ENCODE data around the gene NPHS2.
A peak's percentile ranks its signal among the peaks of the same experiment; 100 is the strongest.

Gene NPHS2

DNA sequence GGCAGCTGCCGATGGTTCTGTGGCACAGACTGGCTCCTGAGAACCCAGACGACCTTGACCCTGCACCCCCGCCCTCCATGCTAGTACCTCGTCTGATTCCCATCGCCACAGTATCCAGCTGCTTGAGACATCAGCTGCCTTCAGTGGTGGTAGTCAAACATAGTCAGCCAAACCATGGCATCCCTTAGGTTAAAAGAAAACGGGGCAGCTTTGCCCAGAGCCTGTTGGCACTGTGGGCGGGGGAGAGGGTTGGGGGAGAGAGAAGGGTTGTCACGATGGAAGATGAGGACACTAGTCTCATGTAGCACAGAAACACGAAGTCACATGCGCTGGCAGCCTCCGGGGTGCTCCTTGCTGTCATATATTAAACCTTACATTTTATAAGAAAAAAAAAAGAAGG, 14.9 kb upstream of the NPHS2 start:
- no peak overlapping the region for H3K27ac ChIP-seq
- DNase-seq (ENCODE audit: low read depth, low spot score) = no peak
- no peak overlapping the region for H3K9ac ChIP-seq (ENCODE audit: insufficient read length)
- no peaks in the 10 kb centered on the region for H3K36me3 ChIP-seq (ENCODE audit: insufficient read depth, low read length)
- TF ChIP-seq FOXP2 (optimal IDR thresholded peaks at IDR 0.05; ENCODE audit: control extremely low read depth, extremely low read length, insufficient read depth) = no peak
- no peak for TF ChIP-seq POLR2AphosphoS5 (IDR thresholded peaks at IDR 0.05; ENCODE audit: borderline replicate concordance, low read depth, low read length)
- no peak for TF ChIP-seq EZH2 (IDR thresholded peaks at IDR 0.05)
- no peak overlapping the region for H3K4me3 ChIP-seq
- no peaks in the 10 kb centered on the region for H3K9me3 ChIP-seq (ENCODE audit: low read depth, low read length)

DNA sequence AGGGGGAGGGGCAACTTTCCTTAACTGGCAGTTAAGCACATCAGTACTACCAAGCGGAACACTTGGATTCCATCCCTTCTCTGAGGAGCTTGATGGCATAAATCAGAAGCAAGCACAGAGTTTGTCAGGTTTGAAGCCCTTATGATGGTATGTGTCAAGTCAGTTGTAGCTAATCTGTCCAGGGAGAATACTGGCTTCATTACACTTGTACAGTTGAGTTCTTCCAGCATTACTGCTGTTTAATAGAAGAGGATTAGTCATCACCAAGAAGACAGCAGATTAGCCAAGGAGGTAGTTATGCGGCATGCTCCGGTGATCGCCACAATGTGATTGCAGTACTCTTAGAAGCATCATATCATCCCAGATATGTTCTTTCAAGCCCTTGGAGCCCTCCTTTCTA, 13.8 kb upstream of the NPHS2 start:
- Histone ChIP-seq H3K36me3 (ENCODE audit: insufficient read depth, low read length) (no peaks in the 10 kb centered on the region), H3K9ac (ENCODE audit: insufficient read length) (no peak overlapping the region), H3K27ac (no peak overlapping the region), H3K9me3 (ENCODE audit: low read depth, low read length) (no peaks in the 10 kb centered on the region), H3K4me3 (no peak overlapping the region)
- DNase-seq (ENCODE audit: low read depth, low spot score) = no peak
- TF ChIP-seq EZH2 (IDR thresholded peaks at IDR 0.05) (no peak), POLR2AphosphoS5 (IDR thresholded peaks at IDR 0.05; ENCODE audit: borderline replicate concordance, low read depth, low read length) (no peak), FOXP2 (optimal IDR thresholded peaks at IDR 0.05; ENCODE audit: control extremely low read depth, extremely low read length, insufficient read depth) (no peak)

DNA sequence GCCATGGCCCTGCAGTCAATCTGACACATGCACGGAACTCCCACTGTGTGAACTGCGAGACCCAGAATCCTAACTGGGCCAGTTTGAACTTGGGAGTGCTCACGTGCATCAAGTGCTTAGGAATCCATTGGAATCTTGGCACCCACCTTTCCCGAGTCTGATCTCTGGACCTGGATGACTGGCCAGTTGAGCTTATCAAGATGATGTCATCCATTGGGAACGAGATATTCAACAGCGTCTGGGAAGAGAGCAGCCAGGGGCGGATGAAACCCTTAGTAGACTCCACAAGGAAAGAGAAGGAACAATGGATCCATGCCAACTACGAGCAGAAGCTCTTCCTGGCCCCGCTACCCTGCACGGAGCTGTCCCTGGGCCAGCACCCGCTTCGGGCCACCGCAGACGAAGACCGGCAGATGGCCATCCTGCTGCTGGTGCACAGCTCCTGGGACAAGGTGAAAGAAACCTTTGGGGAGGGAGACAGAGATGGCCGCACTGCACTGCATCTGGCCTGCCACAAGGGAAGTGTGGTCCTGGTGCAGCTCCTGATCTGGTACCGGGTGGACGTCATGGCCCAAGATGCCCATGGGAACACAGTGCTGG, 12.8 kb upstream of the NPHS2 start:
- Histone ChIP-seq H3K9me3 (ENCODE audit: low read depth, low read length) (no peaks in the 10 kb centered on the region), H3K9ac (ENCODE audit: insufficient read length) (no peak overlapping the region), H3K4me3 (no peak overlapping the region), H3K27ac (no peak overlapping the region), H3K36me3 (ENCODE audit: insufficient read depth, low read length) (no peaks in the 10 kb centered on the region)
- no peak for DNase-seq (ENCODE audit: low read depth, low spot score)
- TF ChIP-seq POLR2AphosphoS5 (IDR thresholded peaks at IDR 0.05; ENCODE audit: borderline replicate concordance, low read depth, low read length) = no peak
- no peak for TF ChIP-seq FOXP2 (optimal IDR thresholded peaks at IDR 0.05; ENCODE audit: control extremely low read depth, extremely low read length, insufficient read depth)
- TF ChIP-seq EZH2 (IDR thresholded peaks at IDR 0.05) = no peak

DNA sequence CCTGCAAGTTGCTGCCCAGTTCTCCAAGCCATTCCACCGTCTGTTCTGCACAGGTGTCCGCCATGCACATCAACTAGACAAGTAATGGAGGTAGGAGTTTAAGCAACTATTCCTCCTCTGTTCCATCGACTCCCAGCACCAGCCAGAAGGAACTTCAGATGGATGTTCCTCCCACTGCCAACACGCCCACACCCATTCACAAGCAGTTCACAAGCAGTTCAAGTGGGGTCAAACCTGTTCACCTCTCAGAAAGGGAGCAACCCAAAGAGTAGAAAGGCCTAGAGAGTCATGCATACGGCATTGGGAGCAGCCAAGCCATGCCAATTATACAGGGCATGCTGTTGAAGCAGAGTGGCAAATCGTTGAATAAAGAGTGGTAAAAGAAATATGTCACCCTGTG, 11.6 kb upstream of the NPHS2 start:
- H3K27ac ChIP-seq = no peak overlapping the region
- no peak for TF ChIP-seq EZH2 (IDR thresholded peaks at IDR 0.05)
- TF ChIP-seq POLR2AphosphoS5 (IDR thresholded peaks at IDR 0.05; ENCODE audit: borderline replicate concordance, low read depth, low read length) = no peak

DNA sequence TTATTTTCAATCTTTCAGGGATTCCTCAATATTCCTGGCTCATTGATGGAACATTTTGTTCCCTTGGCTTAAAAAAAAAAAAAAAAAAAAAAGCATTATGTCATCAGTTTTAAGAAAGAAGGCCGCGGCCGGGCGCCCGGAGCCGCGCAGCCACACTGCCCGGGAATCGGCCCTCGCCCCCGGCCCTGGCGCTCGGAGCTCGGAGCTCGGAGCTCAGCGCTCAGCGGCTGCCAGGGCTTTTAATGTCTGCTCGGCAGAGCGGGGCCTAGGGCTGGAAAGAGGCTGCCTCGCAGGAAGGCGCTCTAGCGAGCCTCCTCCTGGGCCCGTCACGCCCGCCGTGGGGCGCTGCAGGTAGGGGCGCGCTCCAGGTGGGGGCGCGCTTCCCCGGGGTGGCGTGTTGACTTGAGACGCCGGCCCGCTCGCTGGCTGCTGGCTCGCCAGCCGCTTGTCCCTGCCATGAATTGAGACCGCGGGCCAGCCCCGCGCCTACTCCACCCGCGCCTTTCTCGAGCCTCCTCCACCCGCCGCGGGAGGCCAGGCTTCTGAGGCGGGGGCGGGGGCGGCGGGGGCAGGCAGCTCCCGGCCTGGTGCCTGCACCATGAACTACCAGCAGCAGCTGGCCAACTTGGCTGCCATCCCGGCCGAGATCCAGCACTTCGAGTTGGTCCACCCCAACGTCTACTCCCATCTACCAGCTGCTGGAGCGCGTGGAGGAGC, 10.5 kb upstream of the NPHS2 start:
- Histone ChIP-seq H3K27ac (no peak overlapping the region), H3K9ac (ENCODE audit: insufficient read length) (no peak overlapping the region), H3K36me3 (ENCODE audit: insufficient read depth, low read length) (no peaks in the 10 kb centered on the region), H3K4me3 (peak overlapping the region; percentile 58), H3K9me3 (ENCODE audit: low read depth, low read length) (no peaks in the 10 kb centered on the region)
- no peak for DNase-seq (ENCODE audit: low read depth, low spot score)
- no peak for TF ChIP-seq FOXP2 (optimal IDR thresholded peaks at IDR 0.05; ENCODE audit: control extremely low read depth, extremely low read length, insufficient read depth)
- no peak for TF ChIP-seq POLR2AphosphoS5 (IDR thresholded peaks at IDR 0.05; ENCODE audit: borderline replicate concordance, low read depth, low read length)
- TF ChIP-seq EZH2 (IDR thresholded peaks at IDR 0.05) = no peak

More for the DNA sequence above, 11.6 kb upstream of the NPHS2 start:
- H3K9me3 ChIP-seq (ENCODE audit: low read depth, low read length) = no peaks in the 10 kb centered on the region
- no peaks in the 10 kb centered on the region for H3K36me3 ChIP-seq (ENCODE audit: insufficient read depth, low read length)
- no peak overlapping the region for H3K4me3 ChIP-seq
- no peak for DNase-seq (ENCODE audit: low read depth, low spot score)
- H3K9ac ChIP-seq (ENCODE audit: insufficient read length) = no peak overlapping the region

DNA sequence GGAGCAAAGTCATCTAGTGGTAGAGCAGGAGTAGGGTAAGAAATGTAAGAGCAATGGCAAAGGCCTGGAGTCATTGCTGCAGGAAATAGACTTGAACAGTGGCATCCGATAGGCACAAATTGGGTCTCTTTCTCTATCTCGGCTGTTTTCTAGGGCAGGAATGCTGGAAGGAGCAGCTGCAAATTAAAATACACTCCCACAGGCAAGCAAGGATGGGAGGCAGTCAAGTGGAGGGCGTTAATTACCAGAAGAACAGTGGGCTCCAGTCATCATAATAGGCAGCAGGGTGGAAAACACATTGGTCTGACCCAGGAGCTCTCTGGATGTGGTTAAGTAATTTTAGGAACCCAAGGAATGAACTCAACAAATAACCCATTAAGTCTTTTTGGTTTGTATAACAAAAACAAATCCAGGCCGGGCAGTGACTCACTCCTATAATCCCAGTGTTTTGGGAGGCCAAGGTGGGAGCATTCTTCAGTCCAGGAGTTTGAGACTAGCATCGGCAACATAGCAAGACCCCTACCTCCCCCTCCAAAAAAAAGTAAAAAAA, 8.1 kb upstream of the NPHS2 start:
- DNase-seq (ENCODE audit: low read depth, low spot score) = no peak
- no peaks in the 10 kb centered on the region for H3K36me3 ChIP-seq (ENCODE audit: insufficient read depth, low read length)
- H3K9me3 ChIP-seq (ENCODE audit: low read depth, low read length) = no peaks in the 10 kb centered on the region
- TF ChIP-seq EZH2 (IDR thresholded peaks at IDR 0.05) (no peak), POLR2AphosphoS5 (IDR thresholded peaks at IDR 0.05; ENCODE audit: borderline replicate concordance, low read depth, low read length) (no peak), FOXP2 (optimal IDR thresholded peaks at IDR 0.05; ENCODE audit: control extremely low read depth, extremely low read length, insufficient read depth) (no peak)
- H3K4me3 ChIP-seq = no peak overlapping the region
- no peak overlapping the region for H3K27ac ChIP-seq
- no peak overlapping the region for H3K9ac ChIP-seq (ENCODE audit: insufficient read length)

DNA sequence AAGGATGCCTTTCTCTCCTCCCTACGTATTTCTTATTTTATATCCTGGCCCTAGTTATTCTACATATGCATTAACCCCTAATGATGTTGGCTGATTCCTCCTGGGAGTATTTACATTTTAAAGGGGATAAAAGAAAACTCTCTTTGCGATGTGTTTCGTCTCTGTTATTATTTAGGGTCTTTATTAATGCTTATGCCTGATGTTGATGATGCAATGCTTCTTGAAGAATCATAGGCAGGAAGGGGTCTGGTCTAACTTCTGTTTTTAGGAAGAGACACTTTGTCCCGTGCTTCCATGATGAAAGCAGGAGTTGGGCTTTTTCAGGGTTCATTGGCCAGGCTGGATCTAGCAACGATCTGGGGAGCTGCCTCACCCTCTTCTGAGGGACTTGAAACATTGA, 761 bp upstream of the NPHS2 start:
- Histone ChIP-seq H3K36me3 (ENCODE audit: insufficient read depth, low read length) (no peaks in the 10 kb centered on the region), H3K4me3 (no peak overlapping the region), H3K27ac (no peak overlapping the region), H3K9me3 (ENCODE audit: low read depth, low read length) (no peaks in the 10 kb centered on the region), H3K9ac (ENCODE audit: insufficient read length) (no peak overlapping the region)
- no peak for TF ChIP-seq FOXP2 (optimal IDR thresholded peaks at IDR 0.05; ENCODE audit: control extremely low read depth, extremely low read length, insufficient read depth)
- TF ChIP-seq EZH2 (IDR thresholded peaks at IDR 0.05) = no peak
- TF ChIP-seq POLR2AphosphoS5 (IDR thresholded peaks at IDR 0.05; ENCODE audit: borderline replicate concordance, low read depth, low read length) = no peak
- DNase-seq (ENCODE audit: low read depth, low spot score) = no peak

DNA sequence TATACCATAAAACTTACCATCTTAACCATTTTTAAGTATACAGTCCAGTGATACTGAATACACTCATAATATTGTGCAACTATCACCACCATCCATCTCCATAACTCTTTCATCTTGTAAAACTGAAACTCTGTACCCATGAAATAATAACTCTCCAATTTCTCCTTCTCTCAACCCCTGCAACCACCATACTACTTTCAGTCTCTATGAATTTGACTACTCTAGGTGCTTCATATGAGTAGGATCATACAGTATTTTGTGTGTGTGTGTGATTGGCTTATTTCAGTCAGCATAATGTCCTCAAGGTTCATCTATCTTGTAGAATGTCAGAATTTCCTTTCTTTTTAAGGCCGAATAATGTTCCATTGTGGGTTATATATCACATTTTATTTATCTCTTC, 17.7 kb downstream of the NPHS2 start:
- Histone ChIP-seq H3K4me3 (no peak overlapping the region), H3K9ac (ENCODE audit: insufficient read length) (no peak overlapping the region), H3K9me3 (ENCODE audit: low read depth, low read length) (no peaks in the 10 kb centered on the region), H3K27ac (no peak overlapping the region), H3K36me3 (ENCODE audit: insufficient read depth, low read length) (no peaks in the 10 kb centered on the region)
- TF ChIP-seq POLR2AphosphoS5 (IDR thresholded peaks at IDR 0.05; ENCODE audit: borderline replicate concordance, low read depth, low read length) = no peak
- DNase-seq (ENCODE audit: low read depth, low spot score) = no peak

Measured in SK-N-MC (cell line).